Liver (tissue), 9 donors: ENCODE results near the gene ABITRAM. TPM values are rescaled to one million over a fixed set of nuclear protein-coding genes. Genes with fewer than 3 reads are reported as not detected.

Experiments used
- DNase-seq: peaks from one replicate; pipeline ENCODE4 v3.0.0-alpha.2; 2017; ENCODE audit warnings: low spot score
- H3K27ac ChIP-seq, 2 donors: one replicate each; pipeline ENCODE4 v1.7.0; 2013; ENCODE audit warnings: inconsistent platforms in 2 of 2, low read length in 2 of 2, control low read depth in 1 of 2, low read depth in 1 of 2, mild to moderate bottlenecking in 1 of 2
- H3K27me3 ChIP-seq, 4 donors: one replicate each; pipeline versions ENCODE4 v1.6.1 to v1.7.0; 2013; ENCODE audit warnings: low read length in 3 of 4, inconsistent platforms in 1 of 4, mild to moderate bottlenecking in 1 of 4, moderate library complexity in 1 of 4; ENCODE audit not compliant: control insufficient read depth in 4 of 4, insufficient read depth in 4 of 4
- H3K36me3 ChIP-seq, 4 donors: one replicate each; pipeline versions ENCODE4 v1.6.1 to v1.7.0; 2013; ENCODE audit warnings: low read length in 3 of 4, mild to moderate bottlenecking in 3 of 4, low read depth in 1 of 4, moderate library complexity in 1 of 4; ENCODE audit not compliant: control insufficient read depth in 4 of 4, insufficient read depth in 3 of 4
- H3K4me1 ChIP-seq, 4 donors: one replicate each; pipeline versions ENCODE4 v1.6.1 to v1.7.0; 2013; ENCODE audit warnings: low read length in 3 of 4, mild to moderate bottlenecking in 3 of 4, moderate library complexity in 1 of 4; ENCODE audit not compliant: control insufficient read depth in 4 of 4, insufficient read depth in 4 of 4
- H3K4me3 ChIP-seq, 3 donors: one replicate each; pipeline versions ENCODE4 v1.6.1 to v1.7.0; 2013; ENCODE audit warnings: low read length in 3 of 3, control low read depth in 1 of 3, low read depth in 1 of 3, mild to moderate bottlenecking in 1 of 3
- H3K9ac ChIP-seq, 2 donors: one replicate each; pipeline ENCODE4 v1.7.0; 2013; ENCODE audit warnings: low read length in 2 of 2, mild to moderate bottlenecking in 2 of 2, moderate library complexity in 2 of 2, control low read depth in 1 of 2, low read depth in 1 of 2
- H3K9me3 ChIP-seq, 4 donors: one replicate each; pipeline versions ENCODE4 v1.6.1 to v1.7.0; 2013; ENCODE audit warnings: low read length in 3 of 4; ENCODE audit not compliant: control insufficient read depth in 4 of 4
- EGR1 ChIP-seq, 2 donors: IDR thresholded peaks; 2 replicates each; pipeline ENCODE4 v1.6.1; 2016 to 2018; ENCODE audit warnings: antibody characterized with exemption in 2 of 2, low read depth in 2 of 2
- FOXA1 ChIP-seq: IDR thresholded peaks from 2 replicates; pipeline ENCODE4 v1.6.1; 2016; ENCODE audit warnings: antibody characterized with exemption
- FOXA2 ChIP-seq: IDR thresholded peaks from 2 replicates; pipeline ENCODE4 v1.6.1; 2016; ENCODE audit warnings: antibody characterized with exemption
- HNF4A ChIP-seq, 2 donors: conservative IDR thresholded peaks; 2 replicates each; pipeline ENCODE4 v1.6.1; 2016; ENCODE audit warnings: antibody characterized with exemption in 2 of 2, mild to moderate bottlenecking in 2 of 2
- HNF4G ChIP-seq: IDR thresholded peaks from 2 replicates; pipeline ENCODE4 v1.6.1; 2016; ENCODE audit warnings: antibody characterized with exemption
- JUND ChIP-seq, 2 donors: IDR thresholded peaks; 2 replicates each; pipeline ENCODE4 v1.6.1; 2016; ENCODE audit warnings: antibody characterized with exemption in 2 of 2
- NR2F2 ChIP-seq: IDR thresholded peaks from 2 replicates; pipeline ENCODE4 v1.6.1; 2016; ENCODE audit warnings: antibody characterized with exemption
- RAD21 ChIP-seq, 2 donors: IDR thresholded peaks; 2 replicates each; pipeline ENCODE4 v1.6.1; 2016; ENCODE audit warnings: antibody characterized with exemption in 2 of 2, mild to moderate bottlenecking in 2 of 2
- RXRA ChIP-seq, 2 donors: IDR thresholded peaks; 2 replicates each; pipeline ENCODE4 v1.6.1; 2017 to 2018; ENCODE audit warnings: antibody characterized with exemption in 2 of 2, mild to moderate bottlenecking in 1 of 2
- SP1 ChIP-seq: IDR thresholded peaks from 2 replicates; pipeline ENCODE4 v1.6.1; 2018; ENCODE audit warnings: antibody characterized with exemption, mild to moderate bottlenecking
- YY1 ChIP-seq: IDR thresholded peaks from 2 replicates; pipeline ENCODE4 v1.6.1; 2016; ENCODE audit warnings: antibody characterized with exemption, mild to moderate bottlenecking
- WGBS: extraction: QIAGEN DNeasy Blood & Tissue Kit; methylation state at CpG from one replicate; pipeline ENCODE4 v1.1.7; 2013; 5-methylcytosine and 5-hydroxymethylcytosine counted together
- polyA plus RNA-seq, 2 donors: library from polyadenylated mRNA; stranded (reverse) in 1 of 2; unstranded in 1 of 2; fragments of 200-250 nt in 1 of 2; fragments of >200 nt in 1 of 2; fragmentation: Nextera tagmentation in 1 of 2; extraction: Ambion mirVana in 1 of 2; gene quantifications; one replicate each; pipeline versions ENCODE4 v1.2.1 to v1.2.3, GENCODE V29; 2013 to 2015
- total RNA-seq, 2 donors: library from RNA; depleted of rRNA; stranded (reverse); fragments of >200 nt; gene quantifications; one replicate each; pipeline ENCODE4 v1.2.3, GENCODE V29; 2014
- TF ChIP-seq, protein P1 (sequence below): IDR thresholded peaks from 2 replicates; pipeline ENCODE4 v1.6.1; 2016; ENCODE audit warnings: antibody characterized with exemption, mild to moderate bottlenecking
- TF ChIP-seq, protein P2 (sequence below): IDR thresholded peaks from 2 replicates; pipeline ENCODE4 v1.6.1; 2016; ENCODE audit warnings: antibody characterized with exemption
- TF ChIP-seq, protein P3 (sequence below): IDR thresholded peaks from 2 replicates; pipeline ENCODE4 v1.6.1; 2016; ENCODE audit warnings: antibody characterized with exemption
- TF ChIP-seq, protein P4 (sequence below): IDR thresholded peaks from 2 replicates; pipeline ENCODE4 v1.6.1; 2016; ENCODE audit warnings: antibody characterized with exemption
- donor health status: healthy.
- donor health status: healthy.
- donor health status: healthy.
- donor health status: healthy.
- donor health status: healthy.

ABITRAM gene
- total and polyA plus RNA-seq, 4 donors: 3.5 to 8.2 (median 5.5) TPM

DNA sequence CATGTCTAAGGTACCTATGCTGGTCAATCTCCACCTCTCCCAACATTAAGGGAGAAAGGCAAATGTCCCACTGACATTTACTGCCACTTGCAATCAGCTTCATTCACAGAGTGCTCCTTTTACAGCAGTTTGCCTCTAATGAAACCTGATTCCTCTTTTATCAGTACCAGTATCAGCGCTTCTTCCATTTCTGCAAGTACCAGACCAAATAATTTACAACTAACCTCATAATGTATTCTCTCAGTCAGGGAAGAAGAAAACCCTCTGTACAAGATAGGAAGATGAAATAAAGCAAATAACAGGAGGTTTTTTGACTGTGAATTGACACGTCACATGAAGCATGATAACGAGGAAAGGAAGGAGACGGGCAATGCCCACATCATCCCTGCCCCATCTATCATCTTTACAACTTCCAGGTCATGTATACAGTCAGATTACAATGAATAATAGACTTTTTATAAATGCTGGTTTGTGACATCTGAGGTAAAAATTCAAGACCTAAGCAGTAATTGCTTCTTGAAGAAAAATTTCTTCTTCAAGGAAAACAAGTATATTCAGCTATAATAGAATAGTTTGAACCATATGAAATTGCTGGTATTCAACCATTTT, 21.9 kb downstream of the ABITRAM start:
- Histone ChIP-seq H3K4me1 (no peaks in the 10 kb centered on the region), H3K9me3 (no peaks in the 10 kb centered on the region), H3K27me3 (no peaks in the 10 kb centered on the region), H3K27ac (no peak overlapping the region), H3K36me3 (no peaks in the 10 kb centered on the region), H3K9ac (no peak overlapping the region), H3K4me3 (no peak overlapping the region)
- DNase-seq: no peak
- TF ChIP-seq HNF4A (conservative IDR thresholded peaks at IDR 0.05) (no peak), RAD21 (IDR thresholded peaks at IDR 0.05) (no peak), SP1 (no peak), HNF4G (no peak), FOXA2 (no peak), NR2F2 (no peak), YY1 (no peak), RXRA (IDR thresholded peaks at IDR 0.05) (no peak), JUND (IDR thresholded peaks at IDR 0.05) (no peak), FOXA1 (no peak), EGR1 (IDR thresholded peaks at IDR 0.05; ENCODE audit: low read depth in 2 of 2) (no peak)
- TF ChIP-seq, protein P1, sequence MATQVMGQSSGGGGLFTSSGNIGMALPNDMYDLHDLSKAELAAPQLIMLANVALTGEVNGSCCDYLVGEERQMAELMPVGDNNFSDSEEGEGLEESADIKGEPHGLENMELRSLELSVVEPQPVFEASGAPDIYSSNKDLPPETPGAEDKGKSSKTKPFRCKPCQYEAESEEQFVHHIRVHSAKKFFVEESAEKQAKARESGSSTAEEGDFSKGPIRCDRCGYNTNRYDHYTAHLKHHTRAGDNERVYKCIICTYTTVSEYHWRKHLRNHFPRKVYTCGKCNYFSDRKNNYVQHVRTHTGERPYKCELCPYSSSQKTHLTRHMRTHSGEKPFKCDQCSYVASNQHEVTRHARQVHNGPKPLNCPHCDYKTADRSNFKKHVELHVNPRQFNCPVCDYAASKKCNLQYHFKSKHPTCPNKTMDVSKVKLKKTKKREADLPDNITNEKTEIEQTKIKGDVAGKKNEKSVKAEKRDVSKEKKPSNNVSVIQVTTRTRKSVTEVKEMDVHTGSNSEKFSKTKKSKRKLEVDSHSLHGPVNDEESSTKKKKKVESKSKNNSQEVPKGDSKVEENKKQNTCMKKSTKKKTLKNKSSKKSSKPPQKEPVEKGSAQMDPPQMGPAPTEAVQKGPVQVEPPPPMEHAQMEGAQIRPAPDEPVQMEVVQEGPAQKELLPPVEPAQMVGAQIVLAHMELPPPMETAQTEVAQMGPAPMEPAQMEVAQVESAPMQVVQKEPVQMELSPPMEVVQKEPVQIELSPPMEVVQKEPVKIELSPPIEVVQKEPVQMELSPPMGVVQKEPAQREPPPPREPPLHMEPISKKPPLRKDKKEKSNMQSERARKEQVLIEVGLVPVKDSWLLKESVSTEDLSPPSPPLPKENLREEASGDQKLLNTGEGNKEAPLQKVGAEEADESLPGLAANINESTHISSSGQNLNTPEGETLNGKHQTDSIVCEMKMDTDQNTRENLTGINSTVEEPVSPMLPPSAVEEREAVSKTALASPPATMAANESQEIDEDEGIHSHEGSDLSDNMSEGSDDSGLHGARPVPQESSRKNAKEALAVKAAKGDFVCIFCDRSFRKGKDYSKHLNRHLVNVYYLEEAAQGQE: no peak
- TF ChIP-seq, protein P2, sequence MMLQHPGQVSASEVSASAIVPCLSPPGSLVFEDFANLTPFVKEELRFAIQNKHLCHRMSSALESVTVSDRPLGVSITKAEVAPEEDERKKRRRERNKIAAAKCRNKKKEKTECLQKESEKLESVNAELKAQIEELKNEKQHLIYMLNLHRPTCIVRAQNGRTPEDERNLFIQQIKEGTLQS: no peak
- TF ChIP-seq, protein P3, sequence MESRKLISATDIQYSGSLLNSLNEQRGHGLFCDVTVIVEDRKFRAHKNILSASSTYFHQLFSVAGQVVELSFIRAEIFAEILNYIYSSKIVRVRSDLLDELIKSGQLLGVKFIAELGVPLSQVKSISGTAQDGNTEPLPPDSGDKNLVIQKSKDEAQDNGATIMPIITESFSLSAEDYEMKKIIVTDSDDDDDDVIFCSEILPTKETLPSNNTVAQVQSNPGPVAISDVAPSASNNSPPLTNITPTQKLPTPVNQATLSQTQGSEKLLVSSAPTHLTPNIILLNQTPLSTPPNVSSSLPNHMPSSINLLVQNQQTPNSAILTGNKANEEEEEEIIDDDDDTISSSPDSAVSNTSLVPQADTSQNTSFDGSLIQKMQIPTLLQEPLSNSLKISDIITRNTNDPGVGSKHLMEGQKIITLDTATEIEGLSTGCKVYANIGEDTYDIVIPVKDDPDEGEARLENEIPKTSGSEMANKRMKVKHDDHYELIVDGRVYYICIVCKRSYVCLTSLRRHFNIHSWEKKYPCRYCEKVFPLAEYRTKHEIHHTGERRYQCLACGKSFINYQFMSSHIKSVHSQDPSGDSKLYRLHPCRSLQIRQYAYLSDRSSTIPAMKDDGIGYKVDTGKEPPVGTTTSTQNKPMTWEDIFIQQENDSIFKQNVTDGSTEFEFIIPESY: no peak
- TF ChIP-seq, protein P4, sequence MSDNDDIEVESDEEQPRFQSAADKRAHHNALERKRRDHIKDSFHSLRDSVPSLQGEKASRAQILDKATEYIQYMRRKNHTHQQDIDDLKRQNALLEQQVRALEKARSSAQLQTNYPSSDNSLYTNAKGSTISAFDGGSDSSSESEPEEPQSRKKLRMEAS: no peak
- WGBS: 90% methylated on average over 4 of the region's 4 CpGs

DNA sequence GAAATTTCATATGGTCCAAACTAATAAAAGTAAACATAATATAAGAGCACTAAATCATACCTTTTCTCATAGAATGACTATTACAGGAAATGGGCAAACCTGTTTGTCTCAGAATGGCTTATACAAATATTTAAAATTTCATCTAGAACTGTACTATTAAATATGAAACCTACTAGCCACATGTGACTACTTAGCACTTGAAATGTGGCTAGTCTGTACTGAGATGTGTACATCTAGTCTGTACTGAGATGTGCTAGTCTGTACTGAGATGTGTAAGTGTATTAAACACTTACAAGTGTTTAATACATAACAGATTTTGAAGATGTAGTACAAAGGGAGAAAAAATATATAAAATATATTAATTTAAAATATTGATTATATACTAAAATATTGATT, 22.4 kb downstream of the ABITRAM start:
- H3K9me3 ChIP-seq: no peaks in the 10 kb centered on the region
- H3K4me1 ChIP-seq: no peaks in the 10 kb centered on the region
- DNase-seq: no peak
- H3K27me3 ChIP-seq: no peaks in the 10 kb centered on the region
- no peaks in the 10 kb centered on the region for H3K36me3 ChIP-seq
- H3K4me3 ChIP-seq: no peak overlapping the region
- H3K9ac ChIP-seq: no peak overlapping the region
- TF ChIP-seq HNF4G (no peak), FOXA2 (no peak), YY1 (no peak), RAD21 (IDR thresholded peaks at IDR 0.05) (no peak), NR2F2 (no peak), HNF4A (conservative IDR thresholded peaks at IDR 0.05) (no peak), RXRA (IDR thresholded peaks at IDR 0.05) (no peak)
- TF ChIP-seq, protein P2: no peak
- TF ChIP-seq, protein P3: no peak
- TF ChIP-seq, protein P1: no peak
- H3K27ac ChIP-seq: no peak overlapping the region
